Psoas muscle (tissue), 8 donors: ENCODE measurements around the gene KCNMB1. TPM values are rescaled to one million over a fixed set of nuclear protein-coding genes. Genes with fewer than 3 reads are reported as not detected.

Source experiments
- ATAC-seq, 4 donors: fragments of 200-7000 bp; cut with Tn5 transposase; one replicate each; pipeline ENCODE4 v1.9.1; 2020; ENCODE audit warnings: moderate library complexity in 3 of 4, mild to moderate bottlenecking in 2 of 4
- DNase-seq, 2 donors: peaks; one replicate each; pipeline ENCODE4 v3.0.0-alpha.2; 2020
- H3K27ac ChIP-seq: fragments of 200-600 bp; one replicate; pipeline ENCODE4 v1.8.0; 2022
- H3K27me3 ChIP-seq, 3 donors: fragments of 200-600 bp in 1 of 3; one replicate each; pipeline versions ENCODE4 v1.6.1 to v1.8.0; 2013 to 2022; ENCODE audit warnings: low read length in 2 of 3, mild to moderate bottlenecking in 2 of 3, moderate library complexity in 1 of 3; ENCODE audit not compliant: insufficient read depth in 3 of 3
- H3K36me3 ChIP-seq, 2 donors: fragments of 200-600 bp in 1 of 2; one replicate each; pipeline versions ENCODE4 v1.6.1 to v1.8.0; 2013 to 2022; ENCODE audit warnings: low read depth in 1 of 2, mild to moderate bottlenecking in 1 of 2, moderate library complexity in 1 of 2; ENCODE audit not compliant: insufficient read depth in 1 of 2
- H3K4me1 ChIP-seq: fragments of 200-600 bp; one replicate; pipeline ENCODE4 v1.8.0; 2022
- H3K4me3 ChIP-seq: fragments of 200-600 bp; one replicate; pipeline ENCODE4 v1.8.0; 2022; ENCODE audit warnings: mild to moderate bottlenecking
- H3K9me3 ChIP-seq: fragments of 200-600 bp; one replicate; pipeline ENCODE4 v1.8.0; 2022
- WGBS, 3 donors: extraction: QIAGEN DNeasy Blood & Tissue Kit; methylation state at CpG; one replicate each; pipeline versions ENCODE4 v1.1.6 to v1.1.7; 2013; 5-methylcytosine and 5-hydroxymethylcytosine counted together
- intact Hi-C, 2 donors: fragments of 100-400 bp; cut with DNase I; formaldehyde crosslinking; loops; one replicate each; pipeline versions ENCODE4 v1.11.0 to v1.14.2; 2022
- polyA plus RNA-seq, 3 donors: library from polyadenylated mRNA; stranded (reverse); fragments of 200-250 nt; gene quantifications; one replicate each; pipeline ENCODE4 v1.2.3, GENCODE V29; 2013
- total RNA-seq, 4 donors: library from RNA; stranded (reverse); fragmentation: NEBNext Ultra II Directional in 2 of 4; extraction: Animal tissue kit (Norgen Biotek cat#: 25700) in 2 of 4; gene quantifications; one replicate each; pipeline versions ENCODE4 v1.2.1 to v1.2.4, GENCODE V29; 2021 to 2023
- TF ChIP-seq, protein P1 (sequence below): fragments of 200-600 bp; IDR thresholded peaks from one replicate; pipeline ENCODE4 v1.8.0; 2022; ENCODE audit warnings: antibody characterized with exemption
- donor health status: healthy with polysubstance abuse.
- donor health status: DM: no; HTN: no; CAD: no; lungs with moderate emphysema.
- donor health status: Bipolar disorder and iron deficiency.
- donor health status: healthy.
- donor health status: DM: yes; HTN: yes; CAD: no.
- donor health status: DM: no; HTN: no; CAD: no.
- donor health status: DM: no; HTN: no; CAD: no.
- donor health status: DM: yes; HTN: yes; CAD: no.

Gene KCNMB1
- total and polyA plus RNA-seq, 7 donors, result 0.12 to 0.42 (median 0.25) TPM

- ATAC-seq, result no peak
- TF ChIP-seq, protein P1, sequence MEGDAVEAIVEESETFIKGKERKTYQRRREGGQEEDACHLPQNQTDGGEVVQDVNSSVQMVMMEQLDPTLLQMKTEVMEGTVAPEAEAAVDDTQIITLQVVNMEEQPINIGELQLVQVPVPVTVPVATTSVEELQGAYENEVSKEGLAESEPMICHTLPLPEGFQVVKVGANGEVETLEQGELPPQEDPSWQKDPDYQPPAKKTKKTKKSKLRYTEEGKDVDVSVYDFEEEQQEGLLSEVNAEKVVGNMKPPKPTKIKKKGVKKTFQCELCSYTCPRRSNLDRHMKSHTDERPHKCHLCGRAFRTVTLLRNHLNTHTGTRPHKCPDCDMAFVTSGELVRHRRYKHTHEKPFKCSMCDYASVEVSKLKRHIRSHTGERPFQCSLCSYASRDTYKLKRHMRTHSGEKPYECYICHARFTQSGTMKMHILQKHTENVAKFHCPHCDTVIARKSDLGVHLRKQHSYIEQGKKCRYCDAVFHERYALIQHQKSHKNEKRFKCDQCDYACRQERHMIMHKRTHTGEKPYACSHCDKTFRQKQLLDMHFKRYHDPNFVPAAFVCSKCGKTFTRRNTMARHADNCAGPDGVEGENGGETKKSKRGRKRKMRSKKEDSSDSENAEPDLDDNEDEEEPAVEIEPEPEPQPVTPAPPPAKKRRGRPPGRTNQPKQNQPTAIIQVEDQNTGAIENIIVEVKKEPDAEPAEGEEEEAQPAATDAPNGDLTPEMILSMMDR, result no peak
- Histone ChIP-seq H3K4me1 (no peaks in the 10 kb centered on the region), H3K27me3 (no peaks in the 10 kb centered on the region), H3K4me3 (no peak overlapping the region), H3K9me3 (no peaks in the 10 kb centered on the region), H3K27ac (no peak overlapping the region), H3K36me3 (no peaks in the 10 kb centered on the region)
- no peak for DNase-seq
- intact Hi-C loops, result no loop called here
- WGBS, 3 donors, result 80 to 91% (median 86%) methylated on average over 8 of the region's 8 CpGs
These were observed 28.5 kb downstream of the KCNMB1 start for GRCh38 chr5:170360709-170361108.

DNA sequence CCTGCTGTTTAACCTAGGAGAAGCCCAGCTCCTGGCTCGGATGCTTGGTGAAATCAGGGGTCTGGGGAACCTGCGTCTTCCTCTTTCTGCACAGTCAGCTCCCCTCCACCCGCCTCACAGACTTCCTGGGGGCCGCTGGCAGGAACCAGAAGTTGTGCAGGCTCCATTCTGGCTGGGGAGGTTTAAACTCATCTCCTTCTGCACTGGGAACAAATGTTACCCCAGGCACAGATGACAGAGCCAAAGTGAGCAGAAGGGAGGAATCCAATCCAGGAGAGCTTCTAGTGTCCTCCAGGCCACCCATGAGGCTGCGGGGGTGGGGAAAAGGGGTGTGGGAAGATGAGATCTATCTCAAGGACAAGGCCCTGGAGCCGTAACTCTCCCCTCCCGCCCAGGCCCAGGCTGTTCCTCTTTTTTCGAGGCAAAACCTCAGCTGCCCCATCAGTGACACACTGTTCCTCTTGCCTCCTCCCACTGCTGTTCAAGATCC lies 31.2 kb downstream of the KCNMB1 start:
- intact Hi-C loops, result no loop called here
- Histone ChIP-seq H3K4me3 (no peak overlapping the region), H3K9me3 (no peaks in the 10 kb centered on the region), H3K27me3 (peaks cover 0 to 11% (median 7%) of the 10 kb centered on the region in 3 donors), H3K4me1 (no peaks in the 10 kb centered on the region), H3K36me3 (no peaks in the 10 kb centered on the region), H3K27ac (no peak overlapping the region)
- WGBS, 3 donors, result 72 to 75% (median 73%) methylated on average over 8 of the region's 8 CpGs
- ATAC-seq (peak in 3 of 4 donors; percentile 29 to 44 (median 43)), DNase-seq (peak; percentile 64 to 80)
- TF ChIP-seq, protein P1, result no peak

DNA sequence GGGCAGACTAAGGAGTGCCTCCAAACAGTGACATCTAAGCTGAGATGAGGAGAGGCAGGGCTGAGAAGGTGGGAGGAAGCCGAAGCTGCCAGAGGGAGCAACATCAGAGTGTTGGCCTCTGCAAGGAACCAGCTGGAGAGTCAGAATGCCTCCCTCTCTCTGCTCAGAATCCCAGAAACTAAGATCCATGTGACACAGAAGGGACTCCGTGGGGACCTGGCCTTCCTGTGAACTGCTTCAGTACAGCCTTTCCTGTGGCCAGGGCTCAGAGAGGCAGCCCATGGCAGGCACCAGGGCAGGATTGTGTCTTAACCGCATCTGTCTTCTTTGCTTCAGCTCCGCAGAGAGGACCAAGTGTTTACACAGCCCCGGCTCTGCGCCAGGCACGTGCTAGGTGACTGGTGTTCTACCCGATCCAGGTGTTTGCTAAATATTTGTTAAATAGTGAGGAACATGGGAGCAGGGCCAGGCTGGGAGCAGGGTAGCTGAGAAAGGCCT lies 33.5 kb downstream of the KCNMB1 start:
- WGBS, 3 donors, result 48 to 57% (median 51%) methylated on average over 8 of the region's 8 CpGs
- H3K4me1 ChIP-seq, result no peaks in the 10 kb centered on the region

DNA sequence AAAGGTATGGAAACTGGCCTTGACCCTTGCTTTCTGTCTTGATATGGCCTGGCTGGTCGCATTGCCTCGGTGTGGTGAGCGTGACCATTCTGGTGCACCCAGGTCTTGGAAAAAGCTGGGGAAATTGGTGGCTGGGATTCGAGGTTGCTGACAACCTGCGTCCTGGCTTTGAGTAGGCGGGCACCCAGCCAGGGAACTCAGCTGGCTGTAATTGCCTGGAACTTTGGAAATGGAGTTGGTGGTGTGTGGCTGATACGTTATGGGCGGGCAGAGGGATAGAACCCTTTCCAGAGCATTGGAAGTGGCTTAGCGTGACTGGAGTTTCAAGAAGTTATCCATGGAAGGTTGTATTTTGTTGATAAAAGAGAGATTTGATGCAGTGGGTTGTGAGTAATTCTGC lies 35.2 kb downstream of the KCNMB1 start:
- 22 to 36% (median 25%) methylated on average over 9 of the region's 9 CpGs for WGBS, 3 donors
- ATAC-seq, result no peak
- TF ChIP-seq, protein P1, result no peak
- Histone ChIP-seq H3K27me3 (peaks cover 0 to 18% (median 9%) of the 10 kb centered on the region in 3 donors), H3K4me3 (no peak overlapping the region), H3K4me1 (no peaks in the 10 kb centered on the region), H3K9me3 (no peaks in the 10 kb centered on the region), H3K27ac (no peak overlapping the region), H3K36me3 (no peaks in the 10 kb centered on the region)
- peak in 1 of 2 donors; percentile 60 for DNase-seq
- intact Hi-C loops, result no loop called here

More for the DNA sequence above, 33.5 kb downstream of the KCNMB1 start:
- no peaks in the 10 kb centered on the region for H3K9me3 ChIP-seq
- no peak overlapping the region for H3K27ac ChIP-seq
- ATAC-seq, result peak in 1 of 4 donors; percentile 42
- intact Hi-C loops, result no loop called here
- peak in 1 of 2 donors; percentile 65 for DNase-seq
- no peak overlapping the region for H3K4me3 ChIP-seq
- H3K36me3 ChIP-seq, result no peaks in the 10 kb centered on the region
- TF ChIP-seq, protein P1, result no peak
- peaks cover 0 to 18% (median 9%) of the 10 kb centered on the region in 3 donors for H3K27me3 ChIP-seq
